GM21737 (cell line): Measurements from ENCODE around the gene MACROH2A2.
"Not testable (repeated sequence)": the region's sequence is repeated elsewhere in the genome, so short reads cannot be mapped to it uniquely, and the experiment has no call there.

Experiments used
- ATAC-seq: cut with Tn5 transposase; IDR thresholded peaks from one replicate; pipeline ENCODE4 v1.9.1; 2021; ENCODE audit warnings: mild to moderate bottlenecking, moderate library complexity; ENCODE audit not compliant: unreplicated experiment

Gene MACROH2A2

GRCh38 chr10:70052462-70053217, at the start of gene MACROH2A2:
Gene MACROH2A2, plus strand, starts transcription at chr10:70052846. Its CDS starts 22,813 bp downstream, at chr10:70075659.
- no peak for ATAC-seq

DNA sequence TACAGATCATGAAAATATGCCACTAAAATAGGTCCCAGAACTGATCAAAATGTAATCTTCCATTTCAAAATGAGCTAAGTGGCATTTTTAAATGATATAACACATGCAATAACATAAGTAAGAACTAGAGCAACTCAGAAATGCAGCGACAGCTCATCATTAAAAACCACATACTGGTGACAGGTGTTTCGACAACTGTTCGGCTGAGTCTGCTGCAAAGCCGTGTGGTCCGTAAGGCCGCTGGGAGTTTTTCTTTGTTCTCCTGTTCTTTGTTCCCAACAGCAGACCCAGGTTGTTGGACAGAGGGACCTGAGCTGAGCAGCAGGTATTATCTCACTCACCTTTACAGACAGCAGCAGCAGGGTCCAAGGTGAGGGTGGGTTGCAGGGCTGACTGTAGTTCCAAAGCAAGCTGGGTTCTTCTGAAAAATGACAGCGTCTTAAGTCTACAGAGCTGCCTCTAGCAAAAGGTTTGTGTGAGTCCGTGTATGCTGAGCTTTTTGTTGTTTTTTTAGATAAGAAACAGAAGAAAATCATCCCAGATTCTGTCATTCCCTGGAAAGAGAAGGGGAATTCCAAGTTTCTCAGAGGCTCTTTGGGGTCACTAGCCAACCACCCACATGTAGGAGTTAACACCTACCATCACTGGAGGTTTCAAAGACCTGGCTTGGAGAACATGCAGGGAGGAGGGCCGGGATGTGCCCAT, 45.4 kb upstream of the MACROH2A2 start:
- no peak for ATAC-seq

DNA sequence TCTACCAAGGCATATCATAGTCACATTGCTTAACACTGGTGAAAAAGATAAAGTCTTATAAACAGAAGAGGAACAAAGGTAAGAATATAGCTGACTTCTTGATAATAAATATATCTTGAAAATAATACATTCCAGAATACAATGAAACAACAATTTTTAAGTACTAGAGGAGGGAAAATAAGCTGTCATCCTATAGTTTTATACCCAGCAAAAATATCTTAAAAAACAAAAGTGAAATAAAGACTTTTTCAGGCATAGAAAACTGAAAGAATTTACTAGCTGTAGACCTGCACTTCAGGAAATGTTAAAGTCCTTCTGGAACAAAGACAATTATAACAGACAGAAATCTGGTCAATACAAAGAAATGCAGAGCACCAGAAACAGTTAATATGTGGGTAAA, 21.4 kb upstream of the MACROH2A2 start:
- no peak for ATAC-seq

DNA sequence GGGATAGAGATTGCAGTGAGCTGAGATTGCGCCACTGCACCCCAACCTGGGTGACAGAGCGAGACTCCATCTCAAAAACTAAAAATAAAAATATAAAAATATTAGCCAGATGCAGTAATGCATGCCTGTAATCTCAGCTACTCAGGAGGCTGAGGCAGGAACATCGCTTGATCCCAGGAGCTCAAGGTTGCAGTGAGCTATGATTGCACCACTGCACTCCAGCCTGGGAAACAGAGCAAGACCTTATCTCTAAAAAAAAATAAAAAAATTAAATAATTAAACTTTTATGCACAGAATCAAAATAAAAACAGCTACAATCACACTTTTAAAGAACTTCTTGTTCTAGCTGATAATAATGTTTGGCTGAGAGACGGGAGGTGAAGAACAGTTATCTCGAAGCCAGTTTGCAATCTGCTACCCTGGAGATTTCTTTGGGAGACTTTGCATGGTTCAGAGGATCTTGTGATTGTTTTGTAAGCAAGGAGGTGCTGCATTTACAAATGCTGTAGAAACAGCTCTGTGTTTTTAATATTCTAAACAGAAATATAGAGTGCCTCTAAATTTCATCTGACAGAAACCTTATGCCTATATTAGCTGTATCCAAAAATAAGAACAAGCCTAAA, 19.9 kb upstream of the MACROH2A2 start:
- ATAC-seq, result no peak

DNA sequence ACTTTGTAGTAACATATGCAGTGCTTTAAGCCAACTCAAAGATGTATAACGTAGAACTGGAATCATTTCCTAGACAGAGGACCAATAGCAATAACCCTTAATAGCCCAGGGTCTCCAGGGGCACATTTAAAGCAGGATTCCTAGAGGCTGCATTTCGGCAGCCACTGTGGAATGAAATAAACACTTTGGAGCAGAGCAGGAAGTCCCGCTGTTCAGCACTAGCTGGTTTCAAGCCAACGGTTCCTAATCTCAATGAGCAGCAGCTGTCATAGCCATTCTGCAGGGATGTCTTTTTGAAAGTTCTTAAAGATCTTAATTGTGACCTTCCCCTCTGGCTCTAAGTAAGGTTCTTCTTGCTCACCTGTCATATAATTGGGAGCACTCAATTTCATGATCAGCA, 18.4 kb upstream of the MACROH2A2 start:
- ATAC-seq, result no peak

DNA sequence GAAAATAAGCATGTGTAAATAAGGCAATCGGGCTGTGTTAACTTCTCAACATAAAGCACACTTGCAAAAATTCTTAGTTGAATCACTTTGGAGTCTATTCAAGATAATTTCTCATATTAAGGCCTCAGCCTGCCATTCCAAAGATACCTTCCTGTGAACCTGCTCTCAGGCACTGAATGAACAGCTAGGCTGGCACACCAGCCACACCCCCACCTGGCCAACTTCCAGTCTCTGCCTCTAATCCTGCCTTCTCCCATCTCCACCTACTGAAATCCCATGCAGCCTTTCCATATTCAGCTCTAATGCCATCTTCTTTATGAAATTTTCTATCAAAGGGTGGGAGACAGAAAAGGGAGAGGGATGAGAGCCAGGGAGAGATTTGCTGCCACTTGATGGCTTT, 17.1 kb upstream of the MACROH2A2 start:
- no peak for ATAC-seq

DNA sequence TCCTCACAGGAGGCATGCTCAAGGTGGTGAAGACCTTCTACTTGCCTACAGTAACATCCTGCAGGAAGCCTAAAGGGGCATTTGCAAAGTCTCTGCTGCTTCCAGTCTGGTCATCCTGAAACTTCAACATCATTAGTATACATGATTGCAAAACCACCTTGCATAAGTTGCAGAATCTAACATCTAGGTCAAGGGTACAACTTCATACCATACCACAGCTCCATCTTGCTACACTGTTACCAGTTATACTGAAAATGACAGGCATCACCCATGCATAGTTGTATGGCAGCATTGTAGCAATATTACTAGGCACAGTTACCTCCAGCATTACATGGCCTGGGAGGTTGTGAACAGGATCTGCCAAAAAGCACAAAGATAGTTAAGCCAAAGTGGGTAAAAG, 13.7 kb upstream of the MACROH2A2 start:
- no peak for ATAC-seq

DNA sequence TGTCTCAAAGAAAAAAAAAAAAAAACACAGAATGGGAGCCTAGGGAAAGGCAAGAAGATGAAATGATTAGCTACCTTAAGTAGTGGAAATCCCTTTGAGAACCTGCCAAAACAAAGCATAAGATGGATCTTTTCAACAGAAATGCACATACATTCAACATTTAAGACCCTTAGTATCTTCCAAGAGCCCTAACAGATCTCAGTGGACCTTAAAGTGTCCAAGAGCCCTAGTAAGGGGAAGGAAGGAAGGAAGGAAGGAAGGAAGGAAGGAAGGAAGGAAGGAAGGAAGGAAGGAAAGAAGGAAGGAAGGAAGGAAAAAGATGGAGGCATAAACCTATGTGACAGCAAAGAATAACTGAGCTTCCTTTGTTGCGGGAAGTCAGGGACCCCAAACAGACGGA, 11.6 kb upstream of the MACROH2A2 start:
- no peak for ATAC-seq

GRCh38 chr10:70041739-70042138, 10.9 kb upstream of the MACROH2A2 start:
- ATAC-seq, result not testable (repeated sequence)

- ATAC-seq, result not testable (repeated sequence)
Observed at GRCh38 chr10:70047066-70047465, 5.6 kb upstream of the MACROH2A2 start.

GRCh38 chr10:70048030-70048723, 4.5 kb upstream of the MACROH2A2 start:
- no peak for ATAC-seq

GRCh38 chr10:70051848-70052247, 798 bp upstream of the MACROH2A2 start:
- ATAC-seq, result no peak

DNA sequence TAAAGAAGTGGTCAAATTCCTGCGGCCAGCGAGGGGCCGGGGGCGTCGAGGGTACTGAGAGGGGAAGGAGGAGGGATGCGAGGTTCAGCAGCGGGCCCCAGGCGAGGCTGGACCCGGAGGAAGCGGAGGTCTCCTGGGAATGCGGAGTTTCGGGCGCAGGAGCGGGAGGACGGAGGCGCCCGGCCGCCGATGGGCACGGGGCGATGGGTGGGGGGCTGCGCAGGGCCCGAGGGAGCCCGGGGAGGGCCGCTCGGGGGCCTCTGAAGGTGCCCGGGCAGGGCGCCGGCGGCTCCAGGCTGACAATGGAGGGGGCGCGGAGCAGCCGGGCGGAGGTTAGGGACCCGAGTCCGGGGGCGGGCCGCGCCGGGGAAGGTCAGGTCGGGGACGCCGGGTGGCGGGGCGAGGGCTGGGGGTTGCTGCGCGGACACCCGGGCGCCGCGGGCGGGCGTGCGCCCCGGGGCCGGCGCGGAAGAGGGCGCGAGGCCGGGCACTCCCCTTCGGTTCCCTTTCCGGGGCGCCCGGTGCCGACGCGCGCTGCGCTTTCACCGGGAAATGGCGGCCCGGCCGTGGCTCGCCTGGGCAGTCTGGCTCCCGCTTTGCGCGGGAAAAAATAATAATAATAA, 683 bp downstream of the MACROH2A2 start:
- ATAC-seq, result no peak

DNA sequence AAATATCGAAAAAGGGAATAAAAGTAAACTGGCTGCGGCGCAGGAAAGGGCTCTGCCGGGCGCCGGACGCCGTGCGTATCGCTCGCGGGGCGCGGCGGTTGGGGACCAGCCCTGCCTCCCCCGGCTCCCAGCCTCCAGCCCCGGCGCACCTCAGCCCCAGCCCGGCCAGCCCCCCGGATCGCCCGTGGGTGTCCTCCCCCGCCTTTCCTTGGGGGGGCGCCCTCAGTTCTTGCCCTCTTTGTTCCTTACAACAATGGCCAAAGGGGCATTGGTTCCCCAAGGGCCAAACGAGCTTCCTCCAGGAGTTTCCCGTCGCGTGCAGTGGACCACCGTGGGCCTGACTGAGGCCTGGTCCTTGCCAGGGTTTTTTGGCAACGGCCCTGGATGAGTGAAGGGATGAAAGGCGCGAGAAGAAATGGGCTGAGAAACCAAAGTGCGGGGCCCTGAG, 1.2 kb downstream of the MACROH2A2 start:
- ATAC-seq, result no peak

- ATAC-seq, result no peak
Observed at GRCh38 chr10:70054902-70055301, 2.3 kb downstream of the MACROH2A2 start.

DNA sequence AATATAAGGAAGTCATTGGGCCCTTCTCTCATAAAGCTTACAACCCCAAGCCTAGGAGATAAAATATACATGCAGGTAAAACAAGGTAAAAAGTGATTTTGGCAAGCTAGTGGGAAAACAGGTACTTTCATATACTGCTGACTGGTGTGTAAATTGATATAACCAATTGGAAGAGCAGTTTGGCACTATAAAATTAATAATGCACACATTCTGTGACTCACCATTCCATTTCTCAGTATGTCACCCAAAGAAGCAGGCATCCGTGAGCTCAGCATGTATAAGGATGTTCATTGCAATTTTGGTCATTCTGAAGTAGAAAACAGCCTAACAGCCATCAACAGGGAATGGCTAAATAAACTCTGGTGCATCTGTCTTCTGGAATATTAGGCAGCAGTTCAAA, 2.9 kb downstream of the MACROH2A2 start:
- no peak for ATAC-seq

- no peak for ATAC-seq
Observed at GRCh38 chr10:70057306-70057705, 4.7 kb downstream of the MACROH2A2 start.

- no peak for ATAC-seq
Observed at GRCh38 chr10:70060389-70060788, 7.7 kb downstream of the MACROH2A2 start.

DNA sequence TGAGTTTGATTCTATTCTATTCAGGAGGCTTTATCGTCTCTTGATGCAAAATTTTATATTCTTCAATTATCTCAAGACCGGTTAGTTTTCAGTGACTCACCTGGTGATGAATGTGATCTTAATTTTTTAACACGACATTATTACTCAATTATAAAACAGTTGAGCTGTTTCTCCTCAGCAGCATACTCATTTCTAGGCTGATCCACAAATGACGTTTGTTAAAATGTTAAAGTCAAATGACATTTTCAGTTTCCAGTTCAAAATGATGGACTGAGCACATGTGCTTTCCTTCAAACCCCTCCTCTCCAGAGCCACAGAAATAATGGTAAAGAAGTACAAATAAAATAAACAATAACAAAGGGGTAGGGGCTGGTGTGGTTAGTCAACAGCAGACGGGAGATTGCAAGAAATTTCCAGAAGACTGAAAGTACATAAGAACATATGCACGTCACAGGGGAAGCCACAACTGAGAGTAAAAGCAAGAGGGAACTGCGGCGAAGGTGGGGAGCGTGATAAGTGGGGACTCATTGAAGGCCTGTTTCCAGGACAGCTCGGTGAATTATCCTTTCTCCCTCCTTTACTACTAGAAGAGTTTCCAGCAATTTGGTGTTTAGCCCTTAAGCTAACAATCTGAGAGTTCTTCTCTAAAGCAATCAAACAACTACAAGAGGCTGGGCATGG, 10.9 kb downstream of the MACROH2A2 start:
- ATAC-seq, result no peak

DNA sequence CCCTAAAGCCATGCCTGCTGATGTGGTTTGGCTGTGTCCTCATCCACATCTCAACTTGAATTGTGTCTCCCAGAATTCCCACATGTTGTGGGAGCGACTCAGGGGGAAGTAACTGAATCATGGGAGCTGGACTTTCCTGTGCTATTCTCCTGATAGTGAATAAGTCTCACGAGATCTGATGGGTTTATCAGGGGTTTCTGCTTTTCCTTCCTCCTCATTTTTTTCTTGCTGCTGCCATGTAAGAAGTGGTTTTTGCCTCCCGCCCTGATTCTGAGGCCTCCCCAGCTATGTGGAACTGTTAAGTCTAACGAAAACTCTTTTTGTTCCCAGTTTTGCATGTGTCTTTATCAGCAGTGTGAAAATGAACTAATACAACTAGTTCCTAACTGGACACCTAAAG, 11.8 kb downstream of the MACROH2A2 start:
- no peak for ATAC-seq
